Measurements from ENCODE around the gene CASP10. TPM values are rescaled to one million over a fixed set of nuclear protein-coding genes. Genes with fewer than 3 reads are reported as not detected.
"Not testable (repeated sequence)": the region's sequence is repeated elsewhere in the genome, so short reads cannot be mapped to it uniquely, and the experiment has no call there.

Gene CASP10
- total RNA-seq, 2 experiments from 2014 or later: 15.9 to 16.7 TPM

DNA sequence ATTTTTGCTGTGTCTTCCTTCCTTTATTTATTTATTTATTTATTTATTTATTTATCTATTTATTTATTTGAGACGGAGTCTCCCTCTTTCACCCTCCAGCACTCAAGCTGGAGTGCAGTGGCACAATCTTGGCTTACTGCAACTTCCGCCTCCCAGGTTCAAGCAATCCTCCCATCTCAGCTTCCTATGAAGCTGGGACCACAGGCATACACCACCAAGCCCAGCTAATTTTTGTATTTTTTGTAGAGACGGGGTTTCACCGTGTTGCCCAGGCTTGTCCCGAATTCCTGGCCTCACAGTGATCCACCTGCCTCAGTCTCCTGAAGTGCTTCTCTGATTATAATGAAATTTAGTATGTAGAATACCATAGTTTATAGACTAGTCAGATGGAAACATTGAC is 894 bp downstream of the CASP10 start:
- peak; percentile 32 for DNase-seq
- POLR2A ChIA-PET: interaction anchor here (0.6 to 3.0 kb wide), 9 partner anchors 49 to 582 kb away, joined by 3 to 47 read pairs (median 3); partner anchors contain the start of genes CFLAR, NIF3L1 and PPIL3
- CTCF ChIA-PET: interaction anchor here (1.0 to 5.8 kb wide), 11 partner anchors 11 to 264 kb away, joined by 3 to 215 read pairs (median 10); partner anchors contain the start of genes CFLAR and ORC2
- H3K4me1 Mint-ChIP-seq (ENCODE audit: low read depth): peaks cover 65% of the 10 kb centered on the region
- intact Hi-C loops (cut with micrococcal nuclease): loop anchor here (1.0 to 5.0 kb wide), 8 partner anchors 10 to 369 kb away; partner anchors contain the start of gene CFLAR
- peak overlapping the region; percentile 89 for H3K27ac Mint-ChIP-seq
- not testable (repeated sequence) for H3K27me3 Mint-ChIP-seq, H3K9me3 Mint-ChIP-seq
- H3K4me3 Mint-ChIP-seq: peak overlapping the region; percentile 85
- peaks cover 19% of the 10 kb centered on the region for H3K36me3 Mint-ChIP-seq

DNA sequence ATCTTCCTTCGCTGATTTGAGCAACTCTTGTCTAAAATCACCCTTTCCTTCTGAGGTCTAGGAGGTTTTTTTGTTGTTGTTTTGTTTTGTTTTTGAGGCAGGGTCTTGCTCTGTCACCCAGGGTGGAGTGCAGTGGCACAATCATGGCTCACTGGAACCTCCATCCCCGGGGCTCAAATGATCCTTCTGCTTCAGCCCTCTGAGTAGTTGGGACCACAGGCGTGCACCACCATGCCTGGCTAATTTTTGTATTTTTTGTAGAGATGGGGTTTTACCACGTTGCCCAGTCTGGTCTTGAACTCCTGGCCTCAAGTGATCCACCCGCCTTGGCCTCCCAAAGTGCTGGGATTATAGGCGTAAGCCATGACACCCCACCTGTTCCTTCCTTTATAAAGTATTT is 1.3 kb downstream of the CASP10 start:
- intact Hi-C loops (cut with micrococcal nuclease): loop anchor here (1.0 to 5.0 kb wide), 2 partner anchors 10 to 263 kb away; no protein-coding TSS in a partner anchor
- not testable (repeated sequence) for H3K27me3 Mint-ChIP-seq, H3K9me3 Mint-ChIP-seq
- H3K27ac Mint-ChIP-seq: peak overlapping the region; percentile 89
- ChIA-PET POLR2A (interaction anchor here (1.7 to 3.0 kb wide), 3 partner anchors 49 to 295 kb away, joined by 3 to 47 read pairs (median 10); partner anchors contain the start of genes NIF3L1 and PPIL3), CTCF (interaction anchor here (1.9 to 5.8 kb wide), 5 partner anchors 10 to 221 kb away, joined by 10 to 215 read pairs (median 15); partner anchors contain the start of gene ORC2)
- H3K36me3 Mint-ChIP-seq: peaks cover 23% of the 10 kb centered on the region
- DNase-seq: peak; percentile 29
- peak overlapping the region; percentile 85 for H3K4me3 Mint-ChIP-seq
- H3K4me1 Mint-ChIP-seq (ENCODE audit: low read depth): peaks cover 65% of the 10 kb centered on the region

DNA sequence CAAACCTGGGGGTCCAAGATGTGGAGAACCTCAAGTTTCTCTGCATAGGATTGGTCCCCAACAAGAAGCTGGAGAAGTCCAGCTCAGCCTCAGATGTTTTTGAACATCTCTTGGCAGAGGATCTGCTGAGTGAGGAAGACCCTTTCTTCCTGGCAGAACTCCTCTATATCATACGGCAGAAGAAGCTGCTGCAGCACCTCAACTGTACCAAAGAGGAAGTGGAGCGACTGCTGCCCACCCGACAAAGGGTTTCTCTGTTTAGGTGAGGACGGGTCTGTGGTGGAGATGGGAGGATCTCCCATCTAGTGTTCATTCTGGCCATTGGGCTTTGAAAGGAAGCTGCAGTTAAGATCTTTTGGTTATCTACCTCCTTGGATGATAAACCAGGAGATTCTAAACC is 2.9 kb downstream of the CASP10 start:
- peaks cover 61% of the 10 kb centered on the region for H3K4me1 Mint-ChIP-seq (ENCODE audit: low read depth)
- CTCF ChIA-PET: interaction anchor here (0.7 to 3.4 kb wide), 4 partner anchors 8 to 47 kb away, joined by 3 to 29 read pairs (median 6); no protein-coding TSS in a partner anchor

DNA sequence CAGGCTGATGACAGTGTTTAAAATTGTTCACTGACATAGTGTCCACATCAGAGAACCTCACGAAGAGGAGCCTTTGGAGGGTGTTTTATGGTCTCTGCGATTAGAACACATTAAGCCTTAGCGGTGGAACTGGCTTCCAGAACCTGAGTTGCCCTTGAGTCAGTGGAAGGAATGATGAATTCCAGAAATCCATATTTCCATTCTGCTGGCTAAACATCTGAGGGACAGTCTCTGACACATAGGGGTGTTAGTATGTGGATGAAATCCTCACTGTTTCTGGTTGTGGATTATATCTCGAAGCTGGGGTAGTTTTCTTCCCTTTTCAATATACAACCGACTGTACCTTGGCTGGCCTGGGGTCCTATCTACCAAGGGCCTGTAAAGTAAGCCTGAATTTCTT is 4.0 kb downstream of the CASP10 start:
- peaks cover 70% of the 10 kb centered on the region for H3K4me1 Mint-ChIP-seq (ENCODE audit: low read depth)
- intact Hi-C loops (cut with micrococcal nuclease): loop anchor here (5.0 kb wide), 1 partner anchor 455 kb away; the partner anchor contains the start of gene TMEM237

More for the DNA sequence above, 2.9 kb downstream of the CASP10 start:
- no peak for DNase-seq
- H3K36me3 Mint-ChIP-seq: peaks cover 28% of the 10 kb centered on the region
- H3K27me3 Mint-ChIP-seq: no peaks in the 10 kb centered on the region
- POLR2A ChIA-PET: interaction anchor here (1.0 to 1.4 kb wide), 2 partner anchors 47 to 296 kb away, joined by 4 to 7 read pairs; partner anchors contain the start of gene NIF3L1
- intact Hi-C loops (cut with micrococcal nuclease): loop anchor here (5.0 kb wide), 1 partner anchor 456 kb away; the partner anchor contains the start of gene TMEM237
- H3K4me3 Mint-ChIP-seq: peak overlapping the region; percentile 85
- H3K9me3 Mint-ChIP-seq: peaks cover 3% of the 10 kb centered on the region
- H3K27ac Mint-ChIP-seq: peak overlapping the region; percentile 89

DNA sequence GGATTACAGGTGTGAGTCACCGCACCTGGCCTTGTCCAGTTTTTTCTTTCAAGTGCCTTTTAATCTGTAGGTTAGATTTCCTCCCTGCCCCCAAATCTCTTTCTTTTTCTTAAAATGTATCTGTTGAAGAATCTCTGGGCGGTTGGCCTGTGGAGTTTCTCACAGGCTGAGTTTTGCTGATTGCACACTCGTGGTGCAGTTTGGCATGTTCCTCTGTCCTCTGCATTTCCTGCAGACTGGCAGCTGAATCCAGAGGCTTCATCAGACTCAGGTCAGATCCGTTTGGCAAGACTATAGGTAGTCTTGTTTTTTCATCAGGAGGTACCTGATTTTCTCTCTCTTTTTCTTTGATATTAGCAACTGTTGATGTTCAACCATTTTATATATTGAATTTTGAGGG is 5.5 kb downstream of the CASP10 start:
- Mint-ChIP-seq H3K36me3 (peaks cover 36% of the 10 kb centered on the region), H3K4me3 (no peak overlapping the region), H3K27me3 (no peaks in the 10 kb centered on the region), H3K4me1 (ENCODE audit: low read depth) (peaks cover 74% of the 10 kb centered on the region), H3K27ac (no peak overlapping the region), H3K9me3 (peaks cover 3% of the 10 kb centered on the region)
- DNase-seq: no peak
- ChIA-PET POLR2A (no interaction called here), CTCF (interaction anchor here (0.9 to 3.4 kb wide), 2 partner anchors 11 to 44 kb away, joined by 3 to 29 read pairs; no protein-coding TSS in a partner anchor)
- intact Hi-C loops (cut with micrococcal nuclease): loop anchor here (5.0 kb wide), 1 partner anchor 454 kb away; the partner anchor contains the start of gene TMEM237

More for the DNA sequence above, 4.0 kb downstream of the CASP10 start:
- Mint-ChIP-seq H3K27ac (no peak overlapping the region), H3K27me3 (no peaks in the 10 kb centered on the region), H3K36me3 (peaks cover 31% of the 10 kb centered on the region), H3K4me3 (no peak overlapping the region), H3K9me3 (peaks cover 3% of the 10 kb centered on the region)
- ChIA-PET CTCF (interaction anchor here (0.7 to 3.4 kb wide), 2 partner anchors 46 to 249 kb away, joined by 3 to 29 read pairs; no protein-coding TSS in a partner anchor), POLR2A (no interaction called here)
- DNase-seq: no peak

DNA sequence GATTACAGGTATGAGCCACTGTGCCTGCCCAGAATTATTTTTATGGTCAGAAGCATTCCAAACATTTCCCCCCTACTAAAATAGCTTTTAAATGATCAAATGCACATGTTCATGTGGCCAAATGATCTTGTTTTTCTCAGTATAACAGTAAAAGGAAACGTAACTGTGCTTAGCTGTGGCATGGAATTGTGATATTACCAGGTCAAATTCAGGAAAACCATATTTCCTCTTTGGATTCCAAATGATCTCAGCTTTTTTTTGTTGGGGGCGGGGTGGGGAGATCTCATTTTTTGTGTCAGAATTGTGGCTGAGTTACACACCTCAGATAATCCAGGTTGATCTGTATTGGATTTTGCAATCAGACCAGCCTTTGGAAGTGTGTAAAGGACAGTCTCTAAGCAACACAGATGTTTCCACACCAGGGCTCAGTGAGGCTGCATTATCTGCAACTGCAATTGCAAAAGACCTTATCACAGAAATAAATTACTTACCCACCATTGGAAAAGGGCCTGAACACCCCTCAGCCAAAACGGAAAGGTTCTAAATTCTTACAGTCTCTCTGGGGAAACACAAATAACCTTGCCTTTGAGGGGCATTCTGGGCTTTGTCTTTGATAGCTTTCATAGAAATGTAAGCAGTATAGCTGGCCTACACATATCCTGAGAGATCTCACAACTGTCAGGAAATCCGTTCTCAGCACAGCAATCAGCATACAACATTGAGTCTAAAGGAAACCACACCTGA is 8.4 kb downstream of the CASP10 start:
- Mint-ChIP-seq H3K4me3 (no peak overlapping the region), H3K4me1 (ENCODE audit: low read depth) (peaks cover 69% of the 10 kb centered on the region), H3K9me3 (peaks cover 3% of the 10 kb centered on the region), H3K27ac (peak overlapping the region; percentile 19), H3K27me3 (no peaks in the 10 kb centered on the region), H3K36me3 (peaks cover 48% of the 10 kb centered on the region)
- POLR2A ChIA-PET: interaction anchor here (1.5 kb wide), 1 partner anchor 41 kb away, joined by 5 read pairs; no protein-coding TSS in a partner anchor
- no peak for DNase-seq
- CTCF ChIA-PET: interaction anchor here (1.4 to 3.1 kb wide), 2 partner anchors 14 to 41 kb away, joined by 7 to 36 read pairs; no protein-coding TSS in a partner anchor
- intact Hi-C loops (cut with micrococcal nuclease): no loop called here

DNA sequence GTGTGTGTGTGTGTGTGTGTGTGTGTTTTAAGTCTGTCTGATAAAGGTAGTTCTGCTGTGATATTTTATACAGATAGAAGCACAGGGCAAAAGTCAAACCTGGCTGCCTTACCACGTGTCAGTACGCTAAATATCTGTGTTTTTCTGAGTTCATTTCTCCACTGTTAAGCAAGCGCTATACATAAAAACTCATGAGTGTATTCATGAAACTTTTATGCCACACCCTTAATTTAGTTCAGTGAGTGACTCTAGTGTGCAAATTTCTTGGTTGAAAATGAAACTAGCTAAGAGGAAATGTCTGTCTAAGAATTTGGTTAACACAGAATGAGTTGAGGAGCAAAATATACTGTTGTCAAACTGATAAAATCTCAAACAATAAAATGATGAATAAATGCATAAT is 11.2 kb downstream of the CASP10 start:
- Mint-ChIP-seq H3K27me3 (no peaks in the 10 kb centered on the region), H3K9me3 (no peaks in the 10 kb centered on the region), H3K4me1 (ENCODE audit: low read depth) (peaks cover 53% of the 10 kb centered on the region), H3K36me3 (peaks cover 39% of the 10 kb centered on the region), H3K4me3 (no peak overlapping the region), H3K27ac (peak overlapping the region; percentile 33)
- no peak for DNase-seq
- intact Hi-C loops (cut with micrococcal nuclease): loop anchor here (1.0 kb wide), 3 partner anchors 10 to 38 kb away; no protein-coding TSS in a partner anchor
- ChIA-PET POLR2A (interaction anchor here (0.6 kb wide), 1 partner anchor 230 kb away, joined by 4 read pairs; no protein-coding TSS in a partner anchor), CTCF (interaction anchor here (0.8 to 5.3 kb wide), 8 partner anchors 8 to 249 kb away, joined by 3 to 43 read pairs (median 6); partner anchors contain the start of gene CASP10)

DNA sequence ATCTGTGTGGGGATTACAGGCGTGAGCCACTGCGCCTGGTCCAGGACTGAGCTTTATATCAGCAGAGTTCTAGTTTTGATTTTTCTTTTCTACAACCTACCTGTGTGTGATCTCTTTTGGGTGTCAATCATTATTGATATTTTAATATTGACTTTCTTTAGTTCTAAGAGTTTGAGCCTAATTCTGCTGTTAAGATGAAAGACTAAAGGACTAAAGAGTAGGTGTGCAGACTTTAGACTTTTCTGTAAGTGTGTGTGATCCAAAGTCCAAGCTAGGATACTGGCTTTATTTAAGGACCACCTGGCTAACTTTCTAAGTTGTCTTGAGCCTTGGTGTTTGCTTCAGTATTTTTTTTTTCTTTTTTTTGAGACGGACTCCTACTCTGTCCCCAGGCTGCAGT is 12.4 kb downstream of the CASP10 start:
- no peaks in the 10 kb centered on the region for H3K9me3 Mint-ChIP-seq
- H3K36me3 Mint-ChIP-seq: peaks cover 34% of the 10 kb centered on the region
- ChIA-PET CTCF (interaction anchor here (1.5 to 5.3 kb wide), 5 partner anchors 10 to 37 kb away, joined by 5 to 43 read pairs (median 11); partner anchors contain the start of gene CASP10), POLR2A (interaction anchor here (0.5 kb wide), 1 partner anchor 329 kb away, joined by 5 read pairs; no protein-coding TSS in a partner anchor)
- H3K27me3 Mint-ChIP-seq: no peaks in the 10 kb centered on the region
- H3K4me3 Mint-ChIP-seq: no peak overlapping the region
- H3K4me1 Mint-ChIP-seq (ENCODE audit: low read depth): peaks cover 52% of the 10 kb centered on the region
- DNase-seq: no peak
- intact Hi-C loops (cut with micrococcal nuclease): no loop called here
- no peak overlapping the region for H3K27ac Mint-ChIP-seq

DNA sequence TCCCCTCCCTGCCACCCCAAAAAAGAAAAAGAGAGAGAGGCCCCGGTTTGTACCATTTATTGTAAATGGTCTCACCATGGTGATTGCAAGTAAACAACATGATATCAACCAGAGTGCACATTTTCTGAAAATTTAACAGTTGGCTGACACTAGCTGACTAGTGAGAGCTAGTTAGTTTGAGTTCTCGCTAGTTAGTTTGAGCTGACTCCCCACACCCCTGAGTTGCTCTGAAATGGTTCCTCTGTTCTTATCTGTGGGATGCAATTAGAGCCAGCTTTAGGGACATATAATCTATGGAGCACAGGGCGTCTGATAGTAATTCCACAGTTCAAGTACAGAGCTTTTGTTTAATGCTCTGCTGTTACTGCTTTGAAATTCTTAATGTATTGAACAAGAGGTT is 13.1 kb downstream of the CASP10 start:
- no peaks in the 10 kb centered on the region for H3K27me3 Mint-ChIP-seq
- no peak overlapping the region for H3K27ac Mint-ChIP-seq
- no peak overlapping the region for H3K4me3 Mint-ChIP-seq
- CTCF ChIA-PET: interaction anchor here (1.4 to 5.3 kb wide), 4 partner anchors 13 to 168 kb away, joined by 4 to 43 read pairs (median 22); partner anchors contain the start of gene CASP10
- H3K4me1 Mint-ChIP-seq (ENCODE audit: low read depth): peaks cover 49% of the 10 kb centered on the region
- DNase-seq: no peak
- H3K36me3 Mint-ChIP-seq: peaks cover 34% of the 10 kb centered on the region
- POLR2A ChIA-PET: interaction anchor here (0.5 kb wide), 1 partner anchor 330 kb away, joined by 5 read pairs; no protein-coding TSS in a partner anchor
- H3K9me3 Mint-ChIP-seq: no peaks in the 10 kb centered on the region
- intact Hi-C loops (cut with micrococcal nuclease): no loop called here

DNA sequence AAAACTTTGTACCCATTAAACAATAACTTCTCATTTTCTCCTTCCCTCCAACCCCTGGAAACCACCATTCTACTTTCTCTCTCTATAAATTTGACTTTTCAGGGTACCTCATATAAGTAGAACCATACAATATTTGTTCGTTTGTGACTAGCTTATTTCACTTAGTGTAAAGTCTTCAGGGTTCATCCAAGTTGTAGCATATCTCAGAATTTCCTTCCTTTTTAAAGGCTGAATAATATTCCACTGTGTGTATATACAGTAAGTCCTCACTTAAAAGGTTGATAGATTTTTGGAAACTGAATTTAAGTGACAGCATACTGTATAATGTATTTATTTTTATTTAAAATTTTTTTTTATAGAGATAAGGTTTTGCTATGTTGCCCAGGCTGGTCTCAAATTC is 13.9 kb downstream of the CASP10 start:
- H3K4me3 Mint-ChIP-seq: no peak overlapping the region
- H3K27ac Mint-ChIP-seq: no peak overlapping the region
- H3K4me1 Mint-ChIP-seq (ENCODE audit: low read depth): peaks cover 43% of the 10 kb centered on the region
- peaks cover 34% of the 10 kb centered on the region for H3K36me3 Mint-ChIP-seq
- H3K9me3 Mint-ChIP-seq: no peaks in the 10 kb centered on the region
- intact Hi-C loops (cut with micrococcal nuclease): no loop called here
- CTCF ChIA-PET: interaction anchor here (1.4 to 5.3 kb wide), 3 partner anchors 14 to 167 kb away, joined by 4 to 43 read pairs (median 33); partner anchors contain the start of gene CASP10
- POLR2A ChIA-PET: no interaction called here
- no peaks in the 10 kb centered on the region for H3K27me3 Mint-ChIP-seq
- DNase-seq: no peak

DNA sequence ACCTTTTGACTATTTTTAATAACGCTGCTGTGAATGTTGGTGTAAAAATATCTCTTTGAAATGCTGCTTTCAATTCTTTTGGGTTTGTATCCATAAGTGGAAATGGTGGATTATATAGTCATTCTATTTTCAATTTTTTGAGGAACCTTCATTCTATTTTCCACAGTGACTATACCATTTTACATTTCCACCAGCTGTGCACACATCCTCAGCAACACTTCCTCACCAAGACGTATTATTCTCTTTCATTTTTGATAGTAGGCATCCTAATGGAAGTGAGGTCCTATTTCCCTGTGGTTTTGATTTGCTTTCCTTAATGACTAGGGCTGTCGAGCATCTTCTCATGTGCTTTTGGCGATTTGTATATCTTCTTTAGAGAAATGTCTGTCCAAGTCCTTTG is 14.8 kb downstream of the CASP10 start:
- ChIA-PET POLR2A (no interaction called here), CTCF (no interaction called here)
- H3K27me3 Mint-ChIP-seq: no peaks in the 10 kb centered on the region
- intact Hi-C loops (cut with micrococcal nuclease): no loop called here
- H3K27ac Mint-ChIP-seq: no peak overlapping the region
- DNase-seq: no peak
- H3K36me3 Mint-ChIP-seq: peaks cover 32% of the 10 kb centered on the region
- peaks cover 34% of the 10 kb centered on the region for H3K4me1 Mint-ChIP-seq (ENCODE audit: low read depth)
- no peak overlapping the region for H3K4me3 Mint-ChIP-seq
- no peaks in the 10 kb centered on the region for H3K9me3 Mint-ChIP-seq
